NCI-H748 treated with DMSO at 0.1 percent for 48 hours (cell line): ENCODE data around the gene SDK1.
A peak's percentile ranks its signal among the peaks of the same experiment; 100 is the strongest.

ENCODE experiments used
- DNase-seq: peaks from one replicate; lab custom pipeline; 2025; lab: John Stamatoyannopoulos, UW

Gene SDK1

GRCh38 chr7:4179688-4180380, 878.8 kb downstream of the SDK1 start:
- no peak for DNase-seq

- DNase-seq, result no peak
These were observed 880.4 kb downstream of the SDK1 start for GRCh38 chr7:4181446-4181845.

GRCh38 chr7:4182605-4183300, 881.7 kb downstream of the SDK1 start:
- DNase-seq, result no peak

GRCh38 chr7:4184653-4185052, 883.6 kb downstream of the SDK1 start:
- no peak for DNase-seq

DNA sequence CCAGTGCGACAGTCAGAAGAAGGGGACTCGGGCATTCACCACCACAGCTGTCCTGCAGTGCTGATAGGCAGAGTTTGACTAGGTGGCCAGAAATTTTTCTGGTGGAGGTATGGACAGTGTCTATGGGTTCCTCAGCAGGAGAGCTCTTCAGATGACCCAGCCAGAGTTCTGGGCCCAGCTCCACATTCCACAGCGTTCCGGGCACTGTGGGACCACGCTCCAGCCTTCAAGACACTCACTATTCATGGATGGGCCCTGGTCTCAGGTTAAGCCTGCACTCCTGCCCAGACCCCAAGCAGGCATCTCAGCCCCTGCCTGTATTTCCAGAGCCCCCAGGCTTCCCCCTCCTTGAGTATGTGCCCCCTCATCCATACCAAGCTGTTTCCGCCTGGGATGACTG, 884.1 kb downstream of the SDK1 start:
- DNase-seq, result no peak

DNA sequence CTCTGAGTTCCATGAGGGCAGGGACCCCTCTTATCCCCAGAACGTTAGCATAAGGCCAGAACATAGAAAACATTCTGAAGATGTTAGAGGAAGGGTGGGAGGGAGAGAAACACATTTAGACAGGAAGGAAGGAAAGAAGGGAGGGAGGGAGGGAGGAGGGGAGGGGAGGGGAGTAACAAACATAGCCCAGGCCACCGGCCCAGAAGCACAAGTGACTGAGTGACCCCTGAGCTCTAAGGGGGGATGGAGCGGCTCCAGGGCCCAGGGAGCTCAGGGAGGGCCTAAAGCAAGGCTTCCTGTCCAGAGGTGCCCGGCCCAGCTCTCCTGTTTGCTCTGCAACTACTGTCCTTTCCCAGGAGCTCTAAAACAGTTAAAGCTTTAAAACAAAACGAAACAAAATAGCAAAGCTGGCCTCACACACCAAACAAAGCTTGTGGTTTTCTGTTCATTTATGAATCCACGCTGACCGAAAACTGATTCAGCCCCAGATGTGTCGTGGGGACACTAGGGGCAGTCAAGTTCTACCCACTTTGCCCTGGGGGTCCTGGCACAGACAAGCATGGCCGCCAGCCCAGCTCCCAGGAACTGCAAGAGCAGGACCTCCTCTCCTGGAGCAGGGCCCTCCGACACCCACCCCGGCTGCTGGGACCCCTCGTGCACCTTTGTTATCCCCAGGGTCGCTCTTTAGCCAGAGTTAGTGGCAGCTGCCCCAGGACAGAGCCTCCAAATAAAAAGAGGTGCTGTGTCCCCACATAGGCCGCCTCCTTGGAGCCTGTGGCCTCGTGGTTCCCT, 884.9 kb downstream of the SDK1 start:
- no peak for DNase-seq

GRCh38 chr7:4186513-4186780, 885.4 kb downstream of the SDK1 start:
- DNase-seq, result no peak

- DNase-seq, result no peak
These were observed 887.6 kb downstream of the SDK1 start for GRCh38 chr7:4188651-4189050.

GRCh38 chr7:4189131-4189570, 888.1 kb downstream of the SDK1 start:
- peak; percentile 57 for DNase-seq

DNA sequence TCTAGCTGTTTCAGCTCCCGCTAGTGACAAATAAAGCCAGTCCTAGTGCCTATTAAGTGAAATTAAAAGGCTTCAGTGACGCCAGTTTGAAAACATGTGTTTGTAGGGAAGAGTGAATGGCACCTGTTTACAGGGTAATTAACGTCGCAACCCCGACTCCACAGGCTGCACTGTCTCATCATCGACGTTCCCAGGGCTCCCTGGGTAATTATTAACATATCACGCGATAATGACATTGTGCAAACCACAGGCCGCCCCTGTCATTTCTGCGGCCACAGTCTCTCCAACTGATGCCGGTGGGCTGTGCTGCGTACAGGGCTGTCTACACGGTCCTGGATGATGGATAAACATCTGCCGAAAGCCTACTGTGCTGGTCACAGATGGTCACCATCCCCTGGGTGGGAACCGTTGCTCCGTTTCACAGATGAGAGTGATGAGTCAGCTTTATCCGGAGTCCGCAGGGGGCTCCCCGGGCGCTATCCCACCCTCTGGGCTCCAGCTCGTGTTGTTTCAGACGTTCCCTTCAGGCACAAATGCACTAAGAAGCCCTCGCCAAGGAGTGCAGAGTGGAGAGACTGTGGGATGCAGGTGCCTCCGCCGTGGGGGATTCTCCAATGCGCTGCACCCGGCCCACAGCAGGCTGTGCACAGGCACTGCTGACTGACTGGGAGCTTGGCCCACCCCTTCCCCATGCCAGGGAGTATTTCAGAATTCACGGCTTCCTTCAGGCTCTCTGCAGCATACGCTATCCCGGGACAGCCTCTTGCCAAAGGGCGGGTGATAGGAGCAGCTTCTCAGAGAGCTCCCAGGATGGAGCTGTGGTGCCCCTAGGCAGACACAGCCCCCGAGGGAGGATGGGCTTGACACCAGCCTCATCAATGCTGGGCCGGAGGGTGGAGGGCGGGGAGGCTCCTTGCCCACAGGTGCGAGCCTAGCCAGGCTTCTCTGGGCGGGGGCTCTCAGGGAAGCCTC, 889.2 kb downstream of the SDK1 start:
- peak; percentile 83 for DNase-seq

DNA sequence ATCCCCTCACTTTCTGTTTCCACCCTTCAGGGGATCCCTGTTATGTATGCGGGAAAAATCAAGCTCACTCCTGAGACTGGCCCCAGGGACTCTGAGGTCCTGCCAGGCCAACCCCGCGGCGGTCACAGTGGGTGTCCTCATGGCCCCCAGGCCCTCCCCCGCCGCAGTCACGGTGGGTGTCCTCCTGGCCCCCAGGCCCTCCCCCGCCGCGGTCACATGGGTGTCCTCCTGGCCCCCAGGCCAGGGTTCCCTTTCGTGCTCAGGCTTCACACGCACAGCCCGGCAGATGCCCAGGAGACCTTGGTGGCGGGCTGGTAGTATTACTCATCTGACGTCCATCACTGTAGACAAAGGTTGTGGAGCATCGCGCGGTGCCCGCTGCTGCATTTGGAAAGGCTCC, 890.0 kb downstream of the SDK1 start:
- DNase-seq, result no peak

- no peak for DNase-seq
These were observed 890.5 kb downstream of the SDK1 start for GRCh38 chr7:4191525-4191924.

- no peak for DNase-seq
These were observed 894.6 kb downstream of the SDK1 start for GRCh38 chr7:4195660-4196059.

DNA sequence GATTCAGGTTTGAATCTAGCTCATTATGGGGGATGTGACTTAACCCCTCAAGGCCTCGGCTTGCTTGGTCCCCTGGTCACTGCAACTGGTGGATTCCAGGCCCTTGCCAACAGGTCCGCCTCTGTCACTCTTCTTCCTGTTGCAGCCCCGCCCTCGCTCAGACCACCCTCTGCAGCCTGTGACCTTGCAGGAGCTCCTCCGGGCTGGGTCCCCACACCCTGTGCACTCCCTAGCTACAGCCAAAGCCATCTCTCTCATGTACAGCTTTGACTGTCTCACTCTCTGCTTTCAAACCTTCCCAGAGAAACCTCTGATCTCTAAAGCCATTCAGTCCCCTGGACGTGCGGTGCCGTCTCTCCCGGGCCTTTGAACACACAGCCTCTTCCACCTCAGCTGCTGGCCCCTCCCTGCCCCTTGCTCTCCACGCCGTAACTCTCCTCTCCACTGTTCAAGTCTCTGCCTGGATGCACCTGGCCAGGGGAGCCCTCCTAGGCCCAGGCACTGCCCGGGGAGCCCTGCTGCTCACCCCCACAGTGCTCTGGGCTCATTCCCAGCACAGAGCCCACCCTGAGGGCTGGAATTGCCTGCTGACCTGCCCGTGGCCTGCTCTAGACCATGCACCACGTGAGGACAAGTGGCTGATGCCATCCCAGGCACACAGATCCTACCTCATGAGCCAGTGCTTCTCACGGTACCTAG, 895.2 kb downstream of the SDK1 start:
- no peak for DNase-seq

- DNase-seq, result no peak
These were observed 897.2 kb downstream of the SDK1 start for GRCh38 chr7:4198301-4198700.

DNA sequence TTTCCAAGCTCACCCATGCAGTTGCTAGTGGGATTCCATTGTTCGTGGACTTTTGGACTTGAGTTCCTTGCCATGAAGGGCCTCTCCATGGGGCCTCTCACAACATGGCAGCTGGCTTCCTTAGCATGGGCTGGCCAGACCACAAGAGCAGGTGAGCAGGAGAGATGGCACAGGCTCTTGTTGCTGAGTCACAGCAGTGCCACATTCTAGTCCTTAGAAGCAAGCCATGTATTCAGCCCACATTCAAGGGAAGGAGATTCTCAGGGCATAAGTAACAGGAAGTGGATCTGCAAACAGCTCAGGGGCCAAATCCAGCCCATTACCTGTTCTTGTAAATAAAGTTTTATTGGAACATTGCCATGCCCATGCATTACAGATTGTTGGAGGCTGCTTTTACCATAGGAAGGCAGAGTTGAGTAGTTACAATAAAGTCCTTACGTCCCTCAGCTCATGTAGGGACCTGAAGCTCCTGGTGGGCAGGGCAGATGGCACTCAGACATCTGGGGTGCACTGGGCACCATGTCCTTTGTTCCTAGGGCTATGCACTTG, 899.6 kb downstream of the SDK1 start:
- no peak for DNase-seq

GRCh38 chr7:4201566-4201965, 900.5 kb downstream of the SDK1 start:
- DNase-seq, result no peak

GRCh38 chr7:4202154-4202736, 901.2 kb downstream of the SDK1 start:
- DNase-seq, result no peak

GRCh38 chr7:4202954-4203353, 901.9 kb downstream of the SDK1 start:
- DNase-seq, result no peak

- DNase-seq, result no peak
These were observed 902.8 kb downstream of the SDK1 start for GRCh38 chr7:4203626-4204512.
